ENCODE results near the gene CNTF.

GRCh38 chr11:58639669-58640068 is 17.2 kb downstream of the CNTF start:
- TF ChIP-seq CTCF (IDR thresholded peaks at IDR 0.05; ENCODE audit: low read length), result no peak
- TF ChIP-seq EZH2 (IDR thresholded peaks at IDR 0.05; ENCODE audit: borderline replicate concordance, low read length), result no peak
